Measurements from ENCODE around the gene FBXL2. TPM values are rescaled to one million over a fixed set of nuclear protein-coding genes. Genes with fewer than 3 reads are reported as not detected.

The FBXL2 gene
- total and polyA plus RNA-seq, 2 of the 8 experiments (the other 6 are each of a cell fraction or from before 2014, with no cell fraction given), result 3.1 to 5.4 TPM

DNA sequence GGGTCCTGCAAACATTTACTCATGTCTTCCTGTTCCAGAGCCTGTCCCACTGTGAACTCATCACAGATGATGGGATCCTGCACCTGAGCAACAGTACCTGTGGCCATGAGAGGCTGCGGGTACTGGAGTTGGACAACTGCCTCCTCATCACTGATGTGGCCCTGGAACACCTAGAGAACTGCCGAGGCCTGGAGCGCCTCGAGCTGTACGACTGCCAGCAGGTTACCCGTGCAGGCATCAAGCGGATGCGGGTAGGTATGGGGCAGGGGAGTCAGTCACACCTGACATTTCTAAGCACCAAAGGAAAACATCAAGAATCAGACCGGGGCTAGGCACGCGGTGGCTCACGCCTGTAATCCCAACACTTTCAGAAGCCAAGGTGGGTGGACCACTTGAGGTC, 106.7 kb downstream of the FBXL2 start:
- Histone ChIP-seq H3K56ac (replicated peaks; ENCODE audit: insufficient read length, low read depth, low read length) (no peak overlapping the region), H3K4me2 (ENCODE audit: insufficient read depth in 1 of 2, low read depth in 2 of 2, low read length in 2 of 2) (no peak overlapping the region), H4K20me1 (replicated peaks in 1 of 2; ENCODE audit: control insufficient read depth in 1 of 2, insufficient read depth in 2 of 2, low read length in 2 of 2) (peaks cover 0 to 3% of the 10 kb centered on the region in 2 experiments), H3K4ac (replicated peaks; ENCODE audit: insufficient read length, low read depth, low read length) (no peak overlapping the region), H2AFZ (ENCODE audit: low read length) (no peak overlapping the region), H3K23ac (ENCODE audit: insufficient read length) (no peak overlapping the region), H3K4me1 (replicated peaks in 1 of 4; ENCODE audit: control insufficient read depth in 3 of 4, insufficient read depth in 4 of 4, low read length in 3 of 4) (no peaks in the 10 kb centered on the region; a peak in 1 of 7 replicates), H3K14ac (ENCODE audit: insufficient read length) (no peak overlapping the region), H3K9ac (replicated peaks in 1 of 4; ENCODE audit: extremely low read depth in 1 of 4, low read depth in 3 of 4, low read length in 3 of 4) (no peak overlapping the region), H3K27me3 (replicated peaks in 1 of 4; ENCODE audit: control insufficient read depth in 3 of 4, extremely low read depth in 1 of 4, insufficient read depth in 3 of 4, low read length in 3 of 4) (no peaks in the 10 kb centered on the region), H3K18ac (ENCODE audit: extremely low read depth, low read length) (no peak overlapping the region), H2BK20ac (ENCODE audit: low read length) (no peak overlapping the region), H2BK12ac (ENCODE audit: low read depth, low read length) (no peak overlapping the region), H3K27ac (ENCODE audit: low read depth, low read length) (no peak overlapping the region), H2BK15ac (ENCODE audit: low read length) (no peak overlapping the region), H3K4me3 (ENCODE audit: extremely low read depth in 1 of 4, insufficient read depth in 2 of 4, low read depth in 3 of 4, low read length in 4 of 4) (no peak overlapping the region), H2AK5ac (ENCODE audit: low read depth, low read length) (no peak overlapping the region), H4K91ac (replicated peaks; ENCODE audit: insufficient read length, low read length) (no peak overlapping the region), H3K9me3 (ENCODE audit: insufficient read depth in 2 of 2, low read depth in 1 of 2, low read length in 1 of 2) (no peaks in the 10 kb centered on the region), H3K79me1 (ENCODE audit: low read depth, low read length) (no peaks in the 10 kb centered on the region; the same call in 1 of the 2 replicates), H3K23me2 (ENCODE audit: low read depth, low read length) (no peaks in the 10 kb centered on the region), H2BK5ac (ENCODE audit: low read depth, low read length) (no peak overlapping the region), H3K79me2 (ENCODE audit: control insufficient read depth in 1 of 2, insufficient read depth in 2 of 2, low read length in 2 of 2) (no peaks in the 10 kb centered on the region), H3K36me3 (ENCODE audit: control insufficient read depth in 2 of 4, insufficient read depth in 4 of 4, low read length in 3 of 4) (peaks cover under 1 to 22% (median 8%) of the 10 kb centered on the region in 4 experiments; a peak in 4 of 8 replicates), H4K8ac (ENCODE audit: extremely low read depth, insufficient read depth, low read length) (no peak overlapping the region), H4K5ac (ENCODE audit: insufficient read length, low read depth, low read length) (no peak overlapping the region), H2BK120ac (replicated peaks; ENCODE audit: low read depth, low read length) (no peak overlapping the region)
- WGBS, 2 experiments (ENCODE audit: extremely low coverage in 1 of 2, insufficient coverage in 1 of 2, insufficient read length in 1 of 2, insufficient replicate concordance in 2 of 2, low coverage in 1 of 2, low lambda C conversion rate in 2 of 2, missing lambda C conversion rate in 1 of 2), result 91% methylated on average over 12 of the region's 12 CpGs; no CpG with 5 or more reads in 1 of the 2 experiments
- ChIA-PET CTCF (ENCODE audit: partially characterized antibody) (interaction anchor here (5.7 kb wide), 1 partner anchor 11 kb away, joined by 24 read pairs; no protein-coding TSS in a partner anchor), POLR2A (ENCODE audit: partially characterized antibody) (no interaction called here)
- no peak for DNase-seq (ENCODE audit: low read depth in 1 of 2, low spot score in 2 of 2)
- TF ChIP-seq MAFK (IDR thresholded peaks at IDR 0.05; ENCODE audit: low read depth, low read length) (no peak), RXRA (IDR thresholded peaks at IDR 0.05; ENCODE audit: insufficient read depth, low read depth, low read length) (no peak), KDM1A (IDR thresholded peaks at IDR 0.05; ENCODE audit: borderline replicate concordance, low read length) (no peak), JUND (IDR thresholded peaks at IDR 0.05; ENCODE audit: low read length) (no peak), POLR2A (IDR thresholded peaks at IDR 0.05; ENCODE audit: control extremely low read depth in 1 of 2, low read depth in 2 of 2, low read length in 2 of 2) (peak in 1 of 2 experiments; percentile 24; a peak in 1 of 3 replicates), SP4 (IDR thresholded peaks at IDR 0.05; ENCODE audit: low read length) (no peak), SIRT6 (IDR thresholded peaks at IDR 0.05; ENCODE audit: low read length) (no peak), BACH1 (IDR thresholded peaks at IDR 0.05; ENCODE audit: low read length) (no peak)
- no peak for FAIRE-seq

Measured in H1 (cell line).